Measurements from ENCODE around the gene NF2.

DNA sequence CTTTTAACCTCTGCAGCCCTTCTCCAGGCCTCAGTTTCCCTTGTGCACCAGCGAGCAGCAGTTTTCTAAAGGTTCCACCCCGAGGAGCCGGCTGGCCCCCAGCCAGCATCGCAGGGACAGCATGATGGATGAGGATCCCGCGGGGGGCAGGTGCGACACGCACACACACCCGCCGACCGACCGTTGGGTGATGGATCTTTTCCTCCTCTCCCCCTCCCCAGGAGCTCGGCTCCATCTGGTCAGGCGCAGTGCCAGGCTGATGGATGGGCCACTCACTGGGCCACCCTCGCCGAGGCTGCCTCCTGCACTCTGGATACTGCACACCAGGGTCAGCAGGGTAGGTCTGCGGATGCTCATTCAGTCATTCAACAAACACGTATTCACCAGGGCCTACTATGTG is 103.6 kb downstream of the NF2 start:
- TF ChIP-seq, protein P1, sequence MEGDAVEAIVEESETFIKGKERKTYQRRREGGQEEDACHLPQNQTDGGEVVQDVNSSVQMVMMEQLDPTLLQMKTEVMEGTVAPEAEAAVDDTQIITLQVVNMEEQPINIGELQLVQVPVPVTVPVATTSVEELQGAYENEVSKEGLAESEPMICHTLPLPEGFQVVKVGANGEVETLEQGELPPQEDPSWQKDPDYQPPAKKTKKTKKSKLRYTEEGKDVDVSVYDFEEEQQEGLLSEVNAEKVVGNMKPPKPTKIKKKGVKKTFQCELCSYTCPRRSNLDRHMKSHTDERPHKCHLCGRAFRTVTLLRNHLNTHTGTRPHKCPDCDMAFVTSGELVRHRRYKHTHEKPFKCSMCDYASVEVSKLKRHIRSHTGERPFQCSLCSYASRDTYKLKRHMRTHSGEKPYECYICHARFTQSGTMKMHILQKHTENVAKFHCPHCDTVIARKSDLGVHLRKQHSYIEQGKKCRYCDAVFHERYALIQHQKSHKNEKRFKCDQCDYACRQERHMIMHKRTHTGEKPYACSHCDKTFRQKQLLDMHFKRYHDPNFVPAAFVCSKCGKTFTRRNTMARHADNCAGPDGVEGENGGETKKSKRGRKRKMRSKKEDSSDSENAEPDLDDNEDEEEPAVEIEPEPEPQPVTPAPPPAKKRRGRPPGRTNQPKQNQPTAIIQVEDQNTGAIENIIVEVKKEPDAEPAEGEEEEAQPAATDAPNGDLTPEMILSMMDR (IDR thresholded peaks at IDR 0.05) = no peak
- TF ChIP-seq POLR2A (IDR thresholded peaks at IDR 0.05) = no peak

Data from ovary (tissue), 3 donors.